ENCODE results near the gene ST8SIA5.

GRCh38 chr18:46625069-46625468, 131.8 kb downstream of the ST8SIA5 start:
- TF ChIP-seq EZH2phosphoT487 (IDR thresholded peaks at IDR 0.05; ENCODE audit: borderline replicate concordance, low read length) = no peak
- no peak for TF ChIP-seq CTCF (IDR thresholded peaks at IDR 0.05; ENCODE audit: low read depth, low read length, poor library complexity, severe bottlenecking)
